Cardiac ventricle fibroblast (primary cell): ENCODE results near the gene MTMR4. TPM values are rescaled to one million over a fixed set of nuclear protein-coding genes. Genes with fewer than 3 reads are reported as not detected.

Experiments
- total RNA-seq: library from RNA; depleted of rRNA; stranded (reverse); fragments of >200 nt; gene quantifications from 2 replicates; pipeline ENCODE4 v1.2.3, GENCODE V29; 2015

Gene MTMR4
- total RNA-seq, result 30.7 and 41.9 TPM in 2 replicates

DNA sequence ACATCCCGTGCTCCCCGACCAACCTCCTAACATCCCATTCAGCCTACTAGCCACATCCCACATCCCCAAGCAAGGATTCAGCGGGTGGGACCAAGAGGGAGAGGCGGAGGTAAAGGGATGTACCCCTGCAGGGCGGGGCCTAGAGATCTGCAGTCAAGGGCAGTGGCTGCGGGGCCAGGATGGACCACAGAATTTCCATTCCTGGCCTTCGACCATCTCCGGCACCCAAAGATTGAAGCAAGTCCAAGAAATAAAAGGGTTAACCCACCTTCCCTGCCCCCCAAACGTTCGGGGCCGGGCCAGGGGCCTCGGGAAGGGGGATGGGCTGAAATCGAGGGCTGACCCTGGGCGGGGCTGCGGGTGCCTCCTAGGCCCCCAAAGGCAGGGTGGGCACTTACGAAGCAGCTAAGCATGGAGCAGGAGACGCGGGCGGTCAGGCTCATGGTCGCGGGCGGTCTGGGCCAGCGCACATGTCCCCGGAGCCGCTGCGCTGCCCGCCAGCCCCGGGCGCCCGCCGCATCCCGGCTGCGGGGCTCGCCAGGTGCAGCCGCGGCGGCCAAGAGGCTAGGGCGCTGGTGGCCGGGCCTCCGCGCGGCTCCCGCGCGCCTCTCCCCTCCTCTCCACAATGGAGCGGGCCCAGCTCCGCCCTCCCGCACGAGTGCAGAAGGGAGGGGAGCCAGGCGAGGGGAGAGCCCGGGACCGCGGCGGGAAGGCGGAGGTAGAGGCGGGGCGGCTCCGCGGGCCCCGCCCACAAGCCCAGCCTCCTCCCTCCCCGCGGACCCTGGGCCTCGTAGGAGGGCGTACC, at the start of gene MTMR4:
Gene MTMR4 (minus strand): TSS at position 674 of the 805 bp plus-strand sequence. CDS start 231 bp downstream, at position 443.

DNA sequence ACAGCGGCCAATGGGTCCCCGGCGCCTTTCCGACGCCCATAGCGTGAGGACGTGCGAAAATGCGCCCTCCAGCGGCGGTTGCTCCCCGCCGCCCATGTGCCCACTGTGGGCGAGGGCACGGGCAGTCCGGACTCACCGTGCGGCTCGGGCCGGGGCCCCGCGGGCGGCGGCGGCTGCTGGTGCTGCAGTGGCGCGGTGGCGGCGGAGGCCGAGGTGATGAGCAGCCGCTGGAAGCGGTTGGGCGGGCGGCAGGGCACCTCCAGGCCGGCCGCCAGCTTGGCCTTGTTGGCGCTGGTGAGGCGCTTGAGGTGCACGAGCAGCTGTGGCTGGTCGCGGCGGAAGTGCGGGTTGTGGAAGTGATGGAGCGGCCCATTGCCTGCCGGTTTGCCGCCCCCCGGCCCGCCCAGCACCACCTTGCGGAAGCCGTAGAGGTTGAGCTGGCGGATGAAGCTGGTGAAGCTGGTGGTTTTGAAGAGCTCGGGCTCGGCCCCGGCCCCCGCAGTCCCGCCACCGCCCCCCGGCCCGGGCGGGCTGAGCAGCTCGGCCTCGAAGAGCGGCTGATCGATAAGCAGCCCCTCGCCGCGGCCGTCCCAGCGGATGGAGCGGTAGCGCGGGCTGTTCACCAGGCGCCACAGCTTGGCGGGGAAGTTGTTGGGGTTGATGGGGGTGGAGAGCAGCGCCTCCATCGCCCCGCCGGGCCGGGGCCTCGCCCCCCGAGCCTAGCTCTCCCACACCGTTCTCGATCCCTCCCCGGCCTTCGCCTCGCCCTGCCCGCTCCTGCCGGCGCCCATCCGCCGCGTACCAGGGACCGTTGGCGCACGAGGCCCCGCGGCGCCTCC, 26.6 kb downstream of the MTMR4 start, which contains the start of gene HSF5:
Gene HSF5 (minus strand): TSS at position 820 of the 839 bp plus-strand sequence. CDS start 134 bp downstream, at position 686.

Other genes starting within 250 kb of the MTMR4 start
- 0.06 TPM in 1 of 2 replicates, not detected in the other for gene MPO, start 233.7 kb downstream of the MTMR4 start, total RNA-seq
- gene TSPOAP1, start 185.8 kb downstream of the MTMR4 start, total RNA-seq, result 0.05 and 0.12 TPM in 2 replicates
- gene SUPT4H1, start 162.4 kb downstream of the MTMR4 start, total RNA-seq, result 35.4 and 47.3 TPM in 2 replicates
- gene RNF43, start 97.1 kb downstream of the MTMR4 start, total RNA-seq, result not detected in 2 replicates
- not detected in 2 replicates for gene HSF5, start 26.2 kb downstream of the MTMR4 start, total RNA-seq
- gene TEX14, start 177.4 kb upstream of the MTMR4 start, total RNA-seq, result 0.34 TPM in 1 of 2 replicates, not detected in the other
- 27.8 and 31.0 TPM in 2 replicates for gene RAD51C, start 178.0 kb upstream of the MTMR4 start, total RNA-seq
- 0.06 and 0.10 TPM in 2 replicates for gene PPM1E, start 241.2 kb upstream of the MTMR4 start, total RNA-seq